GM12892 (cell line): ENCODE data around the gene ATP8A2.

ENCODE experiments used
- POLR2A ChIP-seq: IDR thresholded peaks from 2 replicates; pipeline ENCODE4 v1.6.1; 2011; ENCODE audit warnings: low read depth, low read length, control low read depth
- POLR2AphosphoS5 ChIP-seq: IDR thresholded peaks from 2 replicates; pipeline ENCODE4 v1.6.1; 2011; ENCODE audit warnings: low read depth, low read length, control low read depth

GRCh38 chr13:25429466-25429865 is 57.7 kb downstream of the ATP8A2 start:
- TF ChIP-seq POLR2A (no peak), POLR2AphosphoS5 (no peak)
